NOMO-1 (cell line): ENCODE data around the gene ITPRIPL1.
A peak's percentile ranks its signal among the peaks of the same experiment; 100 is the strongest.

Experiments used
- DNase-seq, 2 experiments: peaks; one replicate each; lab custom pipeline; 2025; ENCODE audit not compliant: unreplicated experiment in 2 of 2; lab: John Stamatoyannopoulos, UW

Gene ITPRIPL1

DNA sequence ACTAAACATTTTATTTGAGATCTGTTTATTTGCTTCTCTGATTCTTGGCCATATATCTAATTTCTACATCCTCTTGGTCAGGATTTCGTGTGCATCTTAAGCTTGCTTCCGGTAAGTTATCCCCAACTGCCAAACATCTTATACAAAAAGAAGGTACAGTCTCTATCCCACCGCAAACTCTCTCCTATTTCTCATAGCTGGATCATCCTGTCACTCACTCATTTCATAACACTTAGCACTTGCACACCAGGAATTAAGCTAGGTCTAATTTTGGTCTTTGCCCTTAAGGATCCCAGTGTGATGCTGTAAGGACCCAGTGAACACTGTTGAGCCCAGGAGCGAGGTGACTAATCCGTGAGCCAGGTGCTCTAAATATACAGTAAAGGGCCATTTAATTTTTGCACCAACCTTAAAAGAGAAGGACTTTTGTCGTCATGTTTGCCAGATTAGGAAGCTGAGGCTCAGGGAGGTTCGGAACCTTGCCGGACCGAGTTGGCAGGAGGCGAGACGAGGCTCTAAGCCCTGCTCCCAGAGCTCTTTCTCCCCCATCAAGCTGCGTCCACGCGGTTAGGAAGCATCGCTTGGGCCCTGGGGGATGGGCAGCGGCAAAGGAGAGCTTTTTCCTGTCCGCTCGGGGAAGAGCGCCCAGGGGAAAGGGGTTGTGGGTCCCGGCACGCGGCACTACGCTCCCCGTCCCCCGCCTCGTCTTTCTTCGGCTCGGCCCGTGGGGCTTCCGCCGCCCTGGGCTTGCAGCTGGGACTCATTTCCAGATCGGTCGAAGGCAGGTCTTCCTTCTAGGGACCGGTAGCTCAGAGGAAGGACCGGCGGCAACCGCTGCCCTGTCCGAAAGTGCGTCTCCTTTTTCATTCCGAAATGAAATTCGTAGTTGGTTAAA is 4.1 kb upstream of the ITPRIPL1 start:
- DNase-seq: no peak

DNA sequence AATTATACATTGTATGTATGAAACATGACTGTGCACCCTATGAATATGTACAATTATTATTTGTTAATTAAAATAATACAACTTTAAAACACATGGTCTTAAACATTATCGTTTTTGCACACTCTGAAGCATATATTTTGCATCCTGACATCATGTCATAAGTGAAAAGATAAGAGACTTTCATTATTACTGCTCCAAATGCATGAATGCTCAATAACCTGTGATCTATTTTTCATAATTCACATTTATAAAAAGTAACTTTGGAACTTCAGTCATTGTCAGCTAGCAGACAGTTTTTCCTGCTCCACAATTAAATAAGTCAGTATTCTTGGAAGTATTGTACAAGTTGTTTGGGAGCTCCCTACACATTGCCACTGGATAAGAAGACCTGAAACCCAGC is 1.3 kb upstream of the ITPRIPL1 start:
- DNase-seq: no peak

DNA sequence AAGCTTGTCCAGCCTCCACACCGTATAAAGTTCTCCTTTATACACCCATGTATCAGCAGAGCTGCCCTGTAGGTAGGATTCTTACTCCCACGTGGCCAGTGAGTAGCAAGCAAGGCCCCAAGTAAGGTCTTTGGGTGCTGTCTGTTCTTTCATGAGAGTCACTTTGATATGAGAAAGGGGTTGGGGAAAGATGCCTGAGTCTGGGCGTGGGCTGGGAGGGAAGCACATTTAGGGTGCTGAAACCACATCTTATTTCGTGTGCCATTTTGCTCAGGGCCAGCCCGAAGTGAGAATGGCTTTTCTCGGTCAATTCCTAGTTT is 436 bp upstream of the ITPRIPL1 start:
- no peak for DNase-seq

DNA sequence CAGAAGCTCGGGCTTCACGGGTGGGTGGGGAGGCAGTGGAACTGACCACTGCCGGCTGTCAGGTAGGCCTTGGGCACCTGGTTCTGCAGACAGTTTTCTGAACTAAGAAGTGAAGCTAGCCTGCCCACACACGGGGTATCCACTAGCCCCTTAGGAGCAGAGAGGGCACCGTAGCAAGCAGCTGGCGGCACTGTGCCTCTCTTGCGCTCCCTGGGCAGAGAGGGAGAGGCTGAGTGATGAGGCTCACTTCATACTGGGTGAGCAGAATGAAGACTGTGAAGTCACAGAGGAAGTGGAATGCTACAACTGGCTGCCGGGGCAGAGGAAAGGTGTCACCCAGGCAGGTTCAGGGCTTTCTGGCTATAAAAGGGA is 753 bp downstream of the ITPRIPL1 start:
- DNase-seq: no peak

DNA sequence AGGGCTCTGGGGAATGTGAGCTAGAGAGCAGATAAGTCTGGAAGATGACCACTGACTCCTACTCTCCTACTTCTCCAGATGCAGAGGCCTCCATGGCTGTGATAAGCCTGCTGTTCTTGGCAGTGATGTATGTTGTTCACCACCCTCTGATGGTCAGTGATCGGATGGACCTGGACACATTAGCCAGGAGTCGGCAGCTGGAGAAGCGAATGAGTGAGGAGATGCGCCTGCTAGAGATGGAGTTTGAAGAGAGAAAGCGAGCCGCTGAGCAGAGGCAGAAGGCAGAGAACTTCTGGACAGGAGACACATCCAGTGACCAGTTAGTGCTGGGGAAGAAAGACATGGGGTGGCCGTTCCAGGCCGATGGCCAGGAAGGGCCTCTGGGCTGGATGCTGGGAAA is 1.4 kb downstream of the ITPRIPL1 start:
- DNase-seq: no peak

DNA sequence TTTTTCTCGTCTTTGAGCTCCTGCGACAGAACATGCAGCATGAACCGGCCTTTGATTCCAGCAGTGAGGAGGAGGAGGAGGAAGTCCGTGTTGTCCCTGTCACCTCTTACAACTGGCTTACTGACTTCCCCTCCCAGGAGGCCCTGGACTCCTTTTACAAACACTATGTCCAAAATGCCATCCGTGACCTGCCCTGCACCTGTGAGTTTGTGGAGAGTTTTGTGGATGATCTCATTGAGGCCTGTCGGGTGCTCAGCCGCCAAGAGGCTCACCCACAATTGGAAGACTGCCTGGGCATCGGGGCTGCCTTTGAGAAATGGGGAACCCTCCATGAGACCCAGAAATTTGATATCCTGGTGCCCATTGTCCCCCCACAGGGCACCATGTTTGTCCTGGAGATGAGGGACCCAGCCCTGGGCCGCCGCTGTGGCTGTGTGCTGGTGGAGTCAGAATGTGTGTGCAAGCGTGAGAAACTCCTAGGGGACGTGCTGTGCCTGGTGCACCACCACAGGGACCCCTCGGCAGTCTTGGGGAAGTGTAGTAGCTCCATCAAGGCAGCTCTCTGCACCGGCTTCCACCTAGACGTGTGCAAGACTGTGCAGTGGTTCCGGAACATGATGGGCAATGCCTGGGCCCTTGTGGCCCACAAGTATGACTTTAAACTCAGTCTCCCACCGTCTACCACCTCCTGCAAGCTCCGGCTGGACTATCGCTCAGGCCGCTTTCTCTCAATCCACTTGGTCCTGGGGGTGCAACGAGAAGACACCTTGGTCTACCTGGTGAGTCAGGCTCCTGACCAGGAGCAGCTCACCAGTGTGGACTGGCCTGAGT is 2.1 kb downstream of the ITPRIPL1 start:
- no peak for DNase-seq

DNA sequence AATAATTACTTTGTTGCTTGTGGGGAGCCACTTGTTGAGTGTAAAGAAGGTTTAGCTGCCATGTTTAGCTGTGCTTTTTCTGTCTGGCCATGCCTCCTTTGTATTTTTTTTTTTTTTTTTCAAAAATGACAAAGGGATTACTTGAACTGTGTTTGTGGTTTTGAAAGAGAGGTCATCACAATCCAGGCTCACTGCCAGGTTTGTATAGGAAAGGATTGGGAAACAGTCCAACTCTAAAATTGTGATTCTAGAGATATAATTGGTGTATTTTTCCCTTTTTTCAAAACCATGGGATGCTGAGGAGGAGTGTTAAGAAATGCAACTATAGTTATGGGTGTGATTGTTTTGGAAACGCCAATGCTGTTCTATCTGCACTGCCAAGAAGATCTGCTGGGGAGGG is 4.3 kb downstream of the ITPRIPL1 start:
- DNase-seq: no peak

DNA sequence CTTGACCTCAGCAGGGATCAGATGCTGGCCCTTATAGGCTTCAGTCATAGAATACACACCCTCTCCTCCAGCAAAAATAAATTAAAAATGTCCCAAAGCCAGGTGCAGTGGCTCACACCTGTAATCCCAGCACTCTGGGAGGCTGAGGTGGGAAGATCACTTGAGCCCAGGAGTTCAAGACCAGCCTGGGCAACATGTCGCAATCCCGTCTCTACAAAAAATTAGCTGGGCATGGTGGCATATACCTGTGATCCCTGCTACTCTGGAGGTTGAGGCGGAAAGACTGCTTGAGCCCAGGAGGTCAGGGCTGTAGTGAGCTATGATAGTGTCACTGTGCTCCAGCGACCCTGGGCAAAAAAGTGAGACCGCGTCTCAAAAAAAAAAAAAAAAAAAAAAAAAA is 4.8 kb downstream of the ITPRIPL1 start:
- DNase-seq: no peak

DNA sequence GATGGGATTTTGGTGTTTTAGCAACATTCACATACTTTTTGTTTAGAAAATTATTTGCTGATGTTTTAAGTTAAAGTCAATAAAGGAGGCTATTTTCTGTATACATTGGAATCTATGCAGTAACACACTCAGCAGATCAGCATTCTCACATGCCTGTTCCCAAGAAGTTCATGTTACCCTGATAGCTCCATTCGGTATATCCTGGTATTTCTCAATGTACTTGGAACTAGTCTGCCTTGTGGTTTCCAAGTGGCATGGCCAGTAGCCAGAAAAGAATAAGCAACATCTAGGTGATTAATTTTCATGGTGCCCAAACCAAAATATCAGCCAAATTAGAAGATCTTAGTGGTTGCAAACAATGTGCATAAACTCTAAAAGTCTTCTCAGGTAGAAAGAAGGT is 5.3 kb downstream of the ITPRIPL1 start:
- no peak for DNase-seq

DNA sequence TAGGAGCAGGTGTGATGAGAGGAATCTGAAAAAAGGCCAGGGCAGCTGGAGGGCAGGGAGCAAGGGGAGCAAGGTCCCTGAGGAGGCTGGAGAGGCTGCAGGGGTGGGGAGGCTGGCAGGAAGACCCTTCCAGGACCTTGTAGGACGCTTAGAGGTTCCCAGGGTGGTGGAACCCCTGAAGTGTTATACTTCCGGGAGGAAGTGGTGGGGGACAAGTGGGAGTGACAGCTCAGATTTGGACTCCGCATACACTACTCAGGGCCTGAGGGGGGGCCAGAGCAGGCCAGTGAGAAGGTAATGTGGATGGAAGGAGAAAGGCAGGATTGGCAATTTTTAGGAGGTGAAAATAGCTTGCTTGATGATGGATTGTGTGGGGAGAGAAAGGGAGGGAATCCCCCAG is 8.6 kb downstream of the ITPRIPL1 start:
- no peak for DNase-seq

DNA sequence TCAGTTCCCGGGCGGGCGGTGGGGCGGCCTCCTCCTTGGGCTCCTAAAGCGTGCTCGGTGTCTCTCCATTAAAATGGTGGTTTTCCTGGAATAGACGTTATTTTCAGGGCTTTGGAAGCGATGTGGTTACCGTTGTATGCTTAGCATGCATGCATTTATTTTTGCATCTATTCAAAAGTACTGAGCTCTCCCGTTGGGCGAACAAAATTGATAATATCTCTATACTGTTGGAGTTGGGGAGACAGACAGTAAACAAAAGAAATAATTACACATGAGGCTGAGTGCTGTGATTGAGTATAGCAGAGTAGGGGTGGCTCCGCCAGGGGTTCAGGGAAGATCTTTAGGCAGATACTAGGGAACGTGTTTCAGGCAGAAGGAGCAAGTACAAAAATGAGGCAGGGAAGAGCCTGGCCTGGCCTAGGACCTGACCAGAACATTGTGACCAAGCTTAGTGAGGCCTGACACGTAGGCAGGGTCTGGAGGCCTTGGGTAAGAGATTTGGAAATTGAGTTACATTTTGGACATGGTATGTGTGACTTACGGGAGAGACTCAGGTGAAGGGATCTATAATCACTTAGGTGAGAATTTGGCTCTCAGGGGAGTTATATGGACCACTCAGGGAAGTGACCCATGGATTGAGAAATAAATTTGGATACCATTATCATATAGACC is 11.1 kb downstream of the ITPRIPL1 start:
- DNase-seq: no peak

DNA sequence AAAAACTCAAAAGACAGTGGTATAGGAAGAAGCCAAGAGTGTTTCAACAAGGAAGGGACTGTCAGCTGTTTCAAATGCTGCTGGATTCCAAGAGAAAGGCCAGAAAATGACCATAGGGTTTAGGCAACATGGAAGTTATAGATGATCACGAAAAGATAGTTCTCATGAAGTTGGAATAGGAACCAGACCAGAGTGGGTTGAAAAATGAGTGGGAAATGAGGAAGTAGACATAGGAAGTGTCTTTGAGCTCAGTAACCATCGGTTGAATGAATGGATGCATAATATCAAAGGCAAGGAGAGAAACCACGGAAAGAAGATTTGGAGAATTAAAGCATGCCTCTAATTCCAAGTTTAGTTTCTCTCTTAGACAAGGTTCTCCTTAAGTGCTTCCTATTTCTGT is 11.8 kb downstream of the ITPRIPL1 start:
- peak in 1 of 2 experiments; percentile 51 for DNase-seq

DNA sequence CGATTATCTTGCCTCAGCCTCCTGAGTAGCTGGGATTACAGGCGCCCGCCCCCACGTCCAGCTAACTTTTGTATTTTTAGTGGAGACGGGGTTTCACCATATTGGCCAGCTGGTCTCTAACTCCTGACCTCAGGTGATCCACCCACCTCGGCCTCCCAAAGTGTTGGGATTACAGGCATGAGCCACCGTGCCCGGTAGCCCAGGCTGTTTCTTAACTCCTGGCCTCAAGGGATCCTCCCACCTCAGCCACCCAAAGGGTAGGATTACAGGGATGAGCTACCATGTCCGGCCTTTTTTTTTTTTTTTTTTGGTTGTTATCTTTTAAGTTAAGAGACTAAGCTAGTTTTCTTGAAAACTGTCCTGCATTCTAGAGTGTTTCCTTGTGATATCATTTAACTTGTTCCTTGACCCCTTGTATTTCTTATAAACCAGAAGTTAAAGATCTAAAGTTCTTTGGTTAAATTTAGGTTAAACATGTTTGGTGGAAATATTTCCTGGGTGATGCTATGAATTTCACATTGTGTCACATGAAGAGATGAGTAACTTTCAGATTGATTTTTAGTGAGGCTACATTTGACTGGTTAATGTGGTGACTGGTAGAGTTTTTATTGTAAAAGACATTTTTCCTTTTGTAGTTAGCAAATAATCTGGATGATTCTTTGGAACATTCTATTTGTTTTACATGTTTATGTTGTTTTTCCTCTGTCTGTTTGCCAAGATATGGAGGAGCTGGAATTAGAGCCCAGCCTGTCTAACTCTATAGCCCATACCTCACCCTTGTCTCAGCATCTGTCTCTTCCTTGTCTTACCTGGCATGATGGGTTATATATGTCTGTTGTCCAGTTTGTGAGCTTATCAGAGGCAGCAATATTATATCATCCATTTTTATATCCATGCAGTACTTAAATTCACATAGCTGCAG is 15.6 kb downstream of the ITPRIPL1 start:
- DNase-seq: no peak

DNA sequence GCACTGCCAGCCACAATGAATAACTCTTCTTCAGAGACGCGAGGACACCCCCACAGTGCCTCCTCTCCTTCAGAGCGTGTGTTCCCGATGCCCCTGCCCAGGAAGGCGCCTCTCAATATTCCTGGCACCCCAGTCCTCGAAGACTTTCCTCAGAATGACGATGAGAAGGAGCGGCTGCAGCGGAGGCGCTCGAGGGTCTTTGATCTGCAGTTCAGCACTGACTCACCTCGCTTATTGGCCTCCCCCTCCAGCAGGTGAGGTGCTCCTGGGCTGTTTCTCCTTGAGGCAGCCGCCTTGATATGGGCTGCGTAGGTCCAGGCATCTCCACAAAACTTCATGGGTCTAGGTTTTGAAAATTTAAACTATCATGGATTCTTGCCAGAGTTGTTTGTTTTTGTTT is 16.5 kb downstream of the ITPRIPL1 start:
- DNase-seq: no peak

DNA sequence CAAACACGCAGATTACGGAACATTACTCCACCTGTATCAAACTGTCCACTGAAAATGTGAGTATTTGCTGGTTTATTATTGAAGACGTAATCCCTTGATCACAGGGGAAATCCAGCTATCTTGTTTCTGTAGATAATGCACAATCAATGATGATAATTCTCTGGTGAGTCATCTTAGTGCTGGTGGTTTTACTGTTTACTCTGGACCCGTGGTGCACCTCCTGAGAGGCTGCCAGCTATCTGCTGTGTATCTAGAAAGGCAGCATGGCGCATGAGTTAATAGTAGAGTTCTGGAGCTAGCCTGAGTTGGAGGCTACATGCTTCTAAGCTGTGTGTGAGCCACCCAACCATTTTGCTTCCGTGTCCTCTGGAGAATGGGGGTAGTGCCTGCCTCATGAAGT is 17.0 kb downstream of the ITPRIPL1 start:
- DNase-seq: no peak

DNA sequence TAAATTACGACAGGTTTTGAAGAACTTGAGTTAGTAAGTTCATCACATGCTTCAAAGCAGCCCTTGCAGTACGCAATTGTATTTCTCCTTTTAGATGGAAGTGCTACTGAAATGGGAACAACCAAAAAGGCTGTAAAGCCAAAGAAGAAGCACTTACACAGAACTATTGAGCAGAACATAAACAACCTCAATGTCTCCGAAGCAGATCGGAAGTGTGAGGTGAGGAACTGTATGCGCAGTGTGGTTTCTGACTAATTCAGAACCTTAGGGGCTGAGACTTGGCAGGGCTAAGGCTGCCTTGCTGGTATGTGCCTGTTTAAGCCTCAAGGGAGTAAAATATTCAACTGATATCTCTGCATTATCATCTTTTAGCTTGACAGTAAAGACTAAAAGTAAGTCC is 18.9 kb downstream of the ITPRIPL1 start:
- no peak for DNase-seq

DNA sequence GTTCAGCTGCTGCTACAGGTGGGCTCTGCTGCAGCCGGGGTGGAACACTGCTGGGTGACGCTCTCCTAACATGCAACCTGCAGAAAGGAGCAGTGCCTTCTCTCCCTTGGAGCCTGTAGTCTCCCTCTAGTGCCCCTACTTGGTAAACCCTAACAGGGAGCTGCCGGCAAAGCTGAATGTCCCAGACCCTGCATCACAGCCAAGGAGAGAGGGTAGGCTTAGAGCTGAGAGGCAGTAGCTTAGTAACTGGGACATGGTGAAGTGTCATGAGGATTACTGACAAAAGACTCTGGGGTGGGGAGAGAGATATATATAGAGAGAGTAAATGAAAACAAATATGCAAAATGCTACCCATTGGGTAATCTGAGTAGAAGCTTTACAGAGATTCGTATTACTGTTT is 20.3 kb downstream of the ITPRIPL1 start:
- DNase-seq: no peak

DNA sequence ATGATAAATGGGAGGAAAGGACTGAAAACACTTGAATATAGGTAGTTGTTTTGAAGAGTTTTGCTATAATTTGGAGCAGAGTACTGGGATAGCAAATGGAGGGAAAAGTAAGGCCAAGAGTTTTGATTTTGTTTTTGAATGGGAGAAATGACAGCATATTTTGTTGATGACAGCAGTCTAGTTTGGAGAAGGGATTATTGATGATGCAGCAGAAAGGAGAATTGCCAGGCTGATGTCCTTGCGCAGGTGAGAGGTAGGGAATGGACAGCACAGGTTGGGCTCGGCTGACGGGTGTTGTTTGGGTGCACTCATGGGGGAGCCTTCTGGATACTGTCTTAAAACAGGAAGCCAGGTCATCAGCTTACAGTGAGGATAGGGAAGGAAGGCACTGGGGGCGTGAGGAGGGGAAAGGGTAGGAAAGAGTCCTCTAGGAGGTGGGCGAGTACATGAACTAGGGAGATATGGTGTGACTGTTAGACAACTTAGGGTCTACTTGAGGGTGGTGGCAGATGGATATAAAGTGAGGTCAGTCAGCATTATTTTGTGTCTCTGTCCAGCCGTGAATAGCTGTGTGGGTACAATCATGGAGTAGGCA is 20.8 kb downstream of the ITPRIPL1 start:
- DNase-seq: no peak

DNA sequence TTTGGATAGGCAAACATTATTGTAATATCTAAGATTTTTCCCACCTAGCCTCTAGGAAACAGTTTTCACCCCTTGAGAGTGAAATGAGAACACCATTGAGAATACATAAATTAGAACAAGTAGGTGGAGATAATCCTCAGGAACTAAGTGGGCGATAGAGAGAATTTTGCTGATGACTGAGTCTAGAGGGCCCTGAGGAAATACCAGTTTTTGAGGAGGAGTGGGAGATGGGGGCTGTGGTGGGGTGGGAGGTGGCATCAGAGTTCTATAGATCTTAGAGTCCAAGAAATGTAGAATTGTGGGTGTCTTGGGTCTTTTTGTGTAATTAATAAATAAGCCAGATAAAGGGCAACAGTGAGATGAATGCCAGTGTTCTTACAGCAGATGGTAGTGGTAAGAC is 22.3 kb downstream of the ITPRIPL1 start:
- DNase-seq: no peak

DNA sequence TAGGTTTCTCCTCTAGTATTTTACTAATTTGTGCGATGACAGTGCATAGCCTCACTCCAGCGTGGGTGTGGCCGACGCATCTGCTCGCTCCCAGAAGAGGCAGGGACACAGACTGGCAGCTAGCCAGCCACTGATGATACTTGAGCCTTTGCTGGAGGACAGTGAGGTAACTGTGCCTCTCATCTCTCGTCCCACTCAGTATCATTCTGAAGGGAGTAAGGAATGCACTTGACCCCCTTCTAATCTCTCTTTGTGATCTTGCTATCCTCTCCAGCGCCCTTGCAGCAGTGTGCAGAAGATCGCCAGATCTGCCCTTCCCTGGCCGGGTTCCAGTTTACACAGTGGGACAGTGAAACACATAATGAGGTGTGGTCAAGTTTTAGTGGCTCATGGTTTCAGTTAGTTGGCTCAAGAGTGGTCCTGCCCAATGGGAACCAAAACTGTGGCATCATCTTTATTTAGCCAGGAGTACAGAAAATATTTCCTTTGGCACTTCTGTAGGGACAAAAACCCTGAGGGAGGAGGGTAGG is 28.0 kb downstream of the ITPRIPL1 start:
- DNase-seq: no peak
